NCI-H446 treated with DMSO at 0.1 percent for 48 hours (cell line): Measurements from ENCODE around the gene RSAD2.

Experiments
- DNase-seq: peaks from one replicate; lab custom pipeline; 2025; lab: John Stamatoyannopoulos, UW

RSAD2 gene

GRCh38 chr2:6945821-6946220 is 68.2 kb downstream of the RSAD2 start:
- no peak for DNase-seq

DNA sequence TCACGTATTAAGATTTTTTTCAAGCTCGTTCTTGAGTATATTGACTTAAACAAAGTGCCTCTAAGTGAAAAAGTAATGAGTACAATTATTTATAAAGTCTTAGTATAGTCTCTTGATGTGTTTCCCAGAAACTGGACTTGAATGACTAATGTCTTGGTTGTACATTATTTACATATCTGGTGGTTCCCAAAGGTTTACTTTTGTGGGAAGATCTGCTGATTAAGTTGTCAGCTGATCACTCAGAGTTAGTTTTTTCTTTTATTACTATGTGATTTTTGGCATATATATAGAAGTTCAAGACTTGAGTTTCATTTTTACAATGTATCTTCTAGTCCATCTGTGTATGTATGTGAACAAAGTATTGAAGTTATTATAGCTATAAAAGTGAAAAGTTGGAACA is 69.1 kb downstream of the RSAD2 start:
- no peak for DNase-seq
